ENCODE data around the gene GRB10.

The GRB10 gene

GRCh38 chr7:50592940-50593339 lies 189.8 kb downstream of the GRB10 start:
- TF ChIP-seq, protein P1, sequence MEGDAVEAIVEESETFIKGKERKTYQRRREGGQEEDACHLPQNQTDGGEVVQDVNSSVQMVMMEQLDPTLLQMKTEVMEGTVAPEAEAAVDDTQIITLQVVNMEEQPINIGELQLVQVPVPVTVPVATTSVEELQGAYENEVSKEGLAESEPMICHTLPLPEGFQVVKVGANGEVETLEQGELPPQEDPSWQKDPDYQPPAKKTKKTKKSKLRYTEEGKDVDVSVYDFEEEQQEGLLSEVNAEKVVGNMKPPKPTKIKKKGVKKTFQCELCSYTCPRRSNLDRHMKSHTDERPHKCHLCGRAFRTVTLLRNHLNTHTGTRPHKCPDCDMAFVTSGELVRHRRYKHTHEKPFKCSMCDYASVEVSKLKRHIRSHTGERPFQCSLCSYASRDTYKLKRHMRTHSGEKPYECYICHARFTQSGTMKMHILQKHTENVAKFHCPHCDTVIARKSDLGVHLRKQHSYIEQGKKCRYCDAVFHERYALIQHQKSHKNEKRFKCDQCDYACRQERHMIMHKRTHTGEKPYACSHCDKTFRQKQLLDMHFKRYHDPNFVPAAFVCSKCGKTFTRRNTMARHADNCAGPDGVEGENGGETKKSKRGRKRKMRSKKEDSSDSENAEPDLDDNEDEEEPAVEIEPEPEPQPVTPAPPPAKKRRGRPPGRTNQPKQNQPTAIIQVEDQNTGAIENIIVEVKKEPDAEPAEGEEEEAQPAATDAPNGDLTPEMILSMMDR (IDR thresholded peaks at IDR 0.05; ENCODE audit: unreplicated experiment in 3 of 3) = no peak
- no peaks in the 10 kb centered on the region for H3K4me1 Mint-ChIP-seq
- peaks cover 65% of the 10 kb centered on the region for H3K36me3 Mint-ChIP-seq (ENCODE audit: low read depth)
- H3K27ac Mint-ChIP-seq = no peak overlapping the region
- H3K9me3 Mint-ChIP-seq = no peaks in the 10 kb centered on the region
- no peaks in the 10 kb centered on the region for H3K27me3 Mint-ChIP-seq (ENCODE audit: low read depth)
- no peak overlapping the region for H3K4me3 Mint-ChIP-seq

DNA sequence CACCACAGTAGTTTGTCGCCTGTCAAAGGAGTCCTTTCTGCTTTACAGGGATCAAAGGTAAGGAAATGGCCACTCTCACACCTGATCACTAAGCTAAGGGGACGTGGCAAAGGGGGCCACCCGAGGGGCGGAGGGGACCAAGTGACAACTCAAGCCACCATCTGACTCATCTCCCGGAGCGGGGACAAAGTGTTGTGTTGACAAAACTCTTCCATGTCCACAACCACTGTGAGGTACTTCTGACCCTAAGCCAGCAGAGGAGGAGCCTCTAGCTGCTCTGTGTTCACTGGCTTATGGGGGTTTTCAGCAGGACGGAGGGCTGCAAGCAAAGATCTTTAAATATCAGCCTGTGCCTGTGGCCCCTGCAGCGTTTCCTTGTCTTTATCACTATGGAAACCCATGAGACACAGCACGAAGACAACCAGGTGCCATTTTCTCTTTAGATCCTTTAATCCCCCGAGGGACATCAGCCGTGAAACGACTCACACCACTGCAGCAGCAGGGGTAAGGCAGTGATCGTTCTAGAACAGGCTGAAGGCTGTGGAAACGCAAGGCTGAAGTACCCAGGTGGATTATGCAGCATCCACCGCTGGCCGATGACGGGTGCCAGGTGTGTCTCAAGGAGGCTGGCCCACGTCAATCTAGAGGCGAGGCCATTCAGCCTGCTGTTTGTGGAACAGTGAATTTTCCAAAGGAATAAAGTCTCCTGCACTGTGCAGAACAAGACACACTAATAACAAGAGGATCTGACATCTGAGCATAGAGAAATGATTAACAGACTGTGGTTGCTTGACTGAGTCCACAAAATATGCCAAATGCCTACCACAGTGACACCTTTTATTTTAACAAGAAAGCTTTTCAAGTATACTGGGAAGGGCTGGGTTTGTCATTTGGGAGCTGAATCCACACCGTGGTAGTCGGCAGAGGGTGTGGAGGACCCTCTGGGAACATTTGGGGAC lies 190.9 kb downstream of the GRB10 start:
- TF ChIP-seq, protein P1 (IDR thresholded peaks at IDR 0.05; ENCODE audit: unreplicated experiment in 3 of 3) = no peak
- Mint-ChIP-seq H3K4me3 (no peak overlapping the region), H3K36me3 (ENCODE audit: low read depth) (peaks cover 62% of the 10 kb centered on the region), H3K27ac (peak overlapping the region; percentile 61 to 93 (median 85)), H3K9me3 (no peaks in the 10 kb centered on the region), H3K27me3 (ENCODE audit: low read depth) (no peaks in the 10 kb centered on the region), H3K4me1 (no peaks in the 10 kb centered on the region)

DNA sequence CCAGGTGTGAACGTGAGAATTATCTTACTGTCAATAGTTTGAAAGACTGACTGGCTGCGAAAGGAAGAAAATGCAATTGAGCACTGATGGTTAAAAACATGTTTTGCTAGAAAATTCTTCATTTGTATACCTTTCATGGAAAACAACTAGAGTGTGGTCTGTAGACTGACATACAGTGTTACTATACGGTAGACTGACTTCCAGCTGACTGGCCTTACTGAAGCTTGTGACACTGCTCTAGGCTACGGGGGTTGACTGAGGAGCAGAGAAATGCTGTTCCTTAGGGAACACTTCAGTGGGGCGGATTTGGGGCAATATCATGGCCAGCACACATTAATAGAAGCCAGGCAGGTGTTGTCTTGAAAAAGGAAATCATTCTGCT lies 191.6 kb downstream of the GRB10 start:
- Mint-ChIP-seq H3K9me3 (peaks cover 2% of the 10 kb centered on the region), H3K27ac (peak overlapping the region; percentile 61 to 93 (median 85)), H3K4me3 (no peak overlapping the region), H3K4me1 (no peaks in the 10 kb centered on the region), H3K27me3 (ENCODE audit: low read depth) (no peaks in the 10 kb centered on the region), H3K36me3 (ENCODE audit: low read depth) (peaks cover 58% of the 10 kb centered on the region)
- TF ChIP-seq, protein P1 (IDR thresholded peaks at IDR 0.05; ENCODE audit: unreplicated experiment in 3 of 3) = no peak

GRCh38 chr7:50590535-50590934 lies 192.2 kb downstream of the GRB10 start:
- peak overlapping the region in 1 of 3 experiments; percentile 93 for H3K27ac Mint-ChIP-seq
- no peaks in the 10 kb centered on the region for H3K27me3 Mint-ChIP-seq (ENCODE audit: low read depth)
- peaks cover 52% of the 10 kb centered on the region for H3K36me3 Mint-ChIP-seq (ENCODE audit: low read depth)

GRCh38 chr7:50589364-50589763 lies 193.3 kb downstream of the GRB10 start:
- Mint-ChIP-seq H3K36me3 (ENCODE audit: low read depth) (peaks cover 41% of the 10 kb centered on the region), H3K4me3 (no peak overlapping the region), H3K27me3 (ENCODE audit: low read depth) (no peaks in the 10 kb centered on the region), H3K27ac (no peak overlapping the region), H3K9me3 (peaks cover 2% of the 10 kb centered on the region), H3K4me1 (no peaks in the 10 kb centered on the region)
- TF ChIP-seq, protein P1 (IDR thresholded peaks at IDR 0.05; ENCODE audit: unreplicated experiment in 3 of 3) = no peak

More at GRCh38 chr7:50590535-50590934, 192.2 kb downstream of the GRB10 start:
- peaks cover 2% of the 10 kb centered on the region for H3K9me3 Mint-ChIP-seq
- no peak overlapping the region for H3K4me3 Mint-ChIP-seq
- TF ChIP-seq, protein P1 (IDR thresholded peaks at IDR 0.05; ENCODE audit: unreplicated experiment in 3 of 3) = no peak
- no peaks in the 10 kb centered on the region for H3K4me1 Mint-ChIP-seq

Measured in nephron (organoid).